NCI-H1048 (cell line): ENCODE results near the gene TMCC1.
"Not testable (repeated sequence)": the region's sequence is repeated elsewhere in the genome, so short reads cannot be mapped to it uniquely, and the experiment has no call there.

Experiments
- DNase-seq: peaks from one replicate; lab custom pipeline; 2025; lab: John Stamatoyannopoulos, UW

The TMCC1 gene

DNA sequence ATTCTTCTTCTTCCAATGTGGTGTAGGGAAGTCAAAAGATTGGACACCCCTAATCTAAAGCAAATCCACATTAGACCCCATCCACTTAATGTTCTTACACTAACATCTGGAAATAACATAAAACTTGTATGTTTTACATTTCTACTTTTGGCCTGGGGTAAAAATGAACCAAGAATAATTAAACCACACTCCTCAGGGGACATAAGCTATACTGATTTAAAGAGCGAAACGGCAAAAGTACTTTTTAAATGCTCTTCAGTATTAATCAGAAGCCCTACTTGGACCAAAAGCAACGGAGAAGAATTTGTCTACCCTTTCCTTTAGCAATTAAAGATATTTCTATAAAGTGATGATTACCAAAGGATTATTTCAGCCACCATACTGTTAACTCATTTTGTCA is 123.9 kb downstream of the TMCC1 start:
- no peak for DNase-seq

DNA sequence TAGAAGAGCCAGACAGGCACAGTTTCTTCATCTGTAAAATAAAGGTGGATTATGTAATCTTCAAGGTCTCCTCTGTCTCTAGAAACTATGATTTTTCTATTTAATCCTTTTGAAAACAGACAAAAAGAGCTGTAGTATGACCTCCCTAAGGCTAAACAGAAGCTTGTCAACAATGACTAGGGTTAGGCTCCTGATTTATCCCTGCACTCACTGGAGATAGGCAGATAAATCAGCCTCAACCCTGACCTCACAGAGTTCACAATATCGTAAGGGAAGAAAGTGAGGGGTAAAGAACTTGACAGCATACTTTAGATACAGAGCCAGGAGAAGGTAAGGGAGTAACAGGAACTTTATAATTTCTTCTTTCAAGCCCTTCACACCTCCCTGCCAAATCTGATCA is 124.8 kb downstream of the TMCC1 start:
- DNase-seq = no peak

DNA sequence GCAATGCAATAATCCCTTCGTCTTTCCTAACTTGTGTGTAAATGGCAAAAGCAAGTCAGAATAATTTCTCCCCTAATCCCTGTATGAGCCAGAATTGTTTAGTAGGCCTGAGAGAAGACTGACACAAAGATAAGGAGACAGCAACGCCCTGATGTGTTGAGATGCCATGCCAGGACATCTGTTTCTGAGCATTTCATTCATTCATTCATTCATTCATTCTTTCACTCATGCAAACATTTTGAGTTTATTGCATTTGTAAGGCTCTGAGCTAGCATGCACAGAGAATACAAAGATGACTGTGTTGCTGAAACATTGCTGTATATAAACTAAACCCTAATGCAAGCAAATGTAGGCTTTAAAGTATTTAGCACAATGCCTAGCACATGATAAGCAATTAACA is 127.4 kb downstream of the TMCC1 start:
- no peak for DNase-seq

GRCh38 chr3:129764090-129764489 is 129.4 kb downstream of the TMCC1 start:
- DNase-seq = no peak

DNA sequence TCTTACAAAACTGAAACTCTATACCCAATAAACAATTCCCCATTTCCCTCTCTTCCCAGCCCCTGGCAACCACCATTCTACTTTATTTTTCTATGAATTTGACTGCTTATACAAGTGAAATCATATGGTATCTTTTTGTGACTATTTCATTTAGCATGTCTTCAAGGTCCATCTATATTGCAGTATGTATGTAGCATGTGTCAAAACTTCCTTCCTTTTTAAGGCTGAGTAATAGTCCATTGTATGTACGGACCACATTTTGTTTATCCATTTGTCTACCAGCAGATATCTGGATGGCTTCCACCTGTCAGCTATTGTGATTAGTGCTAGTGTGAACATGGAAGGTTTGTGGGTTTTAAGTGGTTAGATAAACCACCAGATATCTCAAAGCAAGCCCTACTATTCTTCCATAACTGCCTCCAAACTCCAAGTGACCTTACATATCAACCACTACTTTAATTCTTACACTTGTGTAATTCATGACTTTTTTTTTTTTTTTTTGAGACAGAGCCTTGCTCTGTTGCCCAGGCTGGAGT is 134.7 kb downstream of the TMCC1 start:
- no peak for DNase-seq

- no peak for DNase-seq
Observed at GRCh38 chr3:129758306-129758705, 135.2 kb downstream of the TMCC1 start.

GRCh38 chr3:129756871-129757270 is 136.6 kb downstream of the TMCC1 start:
- DNase-seq = no peak

DNA sequence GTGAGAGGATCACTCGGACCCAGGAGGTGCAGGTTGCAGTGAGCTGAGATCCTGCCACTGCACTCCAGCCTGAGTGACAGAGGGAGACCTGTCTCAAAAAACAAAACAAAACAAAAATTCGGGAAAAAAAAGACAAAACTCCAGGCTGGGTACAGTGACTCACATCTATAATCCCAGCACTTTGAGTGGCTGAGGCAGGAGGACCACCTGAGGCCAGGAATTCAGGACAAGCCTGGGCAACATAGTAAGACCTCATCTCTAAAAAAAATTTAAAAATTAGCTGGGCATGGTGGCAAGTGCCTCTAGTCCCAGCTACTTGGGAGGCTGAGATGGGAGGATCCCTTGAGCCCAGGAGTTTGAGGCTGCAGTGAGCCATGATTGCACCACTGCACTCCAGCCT is 142.4 kb downstream of the TMCC1 start:
- not testable (repeated sequence) for DNase-seq

DNA sequence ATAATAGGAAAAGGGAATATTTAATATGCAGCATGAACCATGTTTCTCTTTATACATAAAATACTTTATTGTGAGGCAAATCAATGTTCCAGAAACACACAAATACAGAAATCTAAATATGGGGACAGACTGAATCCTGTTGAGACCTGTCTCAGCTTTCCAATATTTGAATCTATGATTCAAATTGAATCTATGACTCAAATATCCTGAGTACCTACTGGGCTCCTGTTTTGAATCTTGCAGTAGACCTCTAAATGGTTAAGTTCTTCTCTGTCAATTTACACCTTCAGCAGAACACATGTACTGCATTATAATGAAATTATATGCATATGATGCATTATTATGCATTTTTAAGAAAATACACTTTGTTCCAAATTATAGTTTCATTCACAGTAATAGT is 143.8 kb downstream of the TMCC1 start:
- no peak for DNase-seq

DNA sequence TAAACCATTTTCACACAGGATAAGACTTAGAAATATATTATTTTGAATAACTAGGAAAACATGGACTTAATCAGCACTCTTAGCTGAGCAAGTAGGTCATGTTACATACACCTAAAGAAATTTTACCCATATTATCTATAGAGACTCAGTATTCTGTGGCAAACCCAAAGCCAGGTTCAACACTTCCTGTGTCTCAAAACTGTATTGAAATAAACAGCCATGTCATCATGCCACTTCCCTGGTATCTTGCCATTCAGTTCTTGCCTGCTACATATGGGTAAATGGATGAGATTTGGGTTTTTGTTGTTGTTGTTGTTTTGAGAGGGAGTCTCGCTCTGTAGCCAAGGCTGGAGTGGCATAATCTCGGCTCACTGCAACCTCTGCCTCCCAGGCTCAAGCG is 145.5 kb downstream of the TMCC1 start:
- DNase-seq = no peak

DNA sequence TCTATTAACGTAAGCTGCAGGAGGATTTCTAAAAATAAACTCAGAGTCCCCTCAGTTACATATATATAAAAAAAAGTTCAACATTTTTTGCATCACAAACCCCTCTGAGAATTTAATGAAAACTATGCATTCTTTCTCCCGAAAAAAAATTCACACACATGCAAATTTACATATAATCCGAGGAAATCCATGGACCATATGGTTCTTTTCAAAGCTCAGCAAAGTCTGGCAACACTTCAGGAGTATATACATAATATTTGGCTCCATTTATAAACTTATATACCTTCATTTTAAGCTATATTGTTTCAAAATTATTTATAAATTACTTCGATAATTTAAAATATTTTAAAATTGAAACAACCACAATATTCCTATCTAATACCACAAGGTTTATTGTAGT is 146.4 kb downstream of the TMCC1 start:
- DNase-seq = no peak

DNA sequence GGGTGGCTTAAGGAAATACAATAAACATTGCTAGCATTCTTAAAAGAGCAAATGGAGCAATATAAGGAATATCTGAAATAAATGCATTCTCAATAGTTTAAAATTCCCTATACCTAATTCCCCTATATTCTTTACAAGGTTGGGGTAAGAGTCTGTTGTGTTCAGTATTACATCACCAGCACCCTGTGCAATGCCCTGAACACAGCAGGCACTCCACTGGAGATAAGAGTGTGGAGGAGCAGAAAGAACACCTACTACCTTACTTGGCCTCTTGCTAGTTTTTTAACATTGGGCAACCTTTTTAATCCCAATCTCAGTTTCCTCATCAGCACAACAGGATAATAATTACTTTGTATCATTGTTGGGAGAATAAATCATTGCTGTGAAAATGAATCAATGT is 146.9 kb downstream of the TMCC1 start:
- DNase-seq = no peak

DNA sequence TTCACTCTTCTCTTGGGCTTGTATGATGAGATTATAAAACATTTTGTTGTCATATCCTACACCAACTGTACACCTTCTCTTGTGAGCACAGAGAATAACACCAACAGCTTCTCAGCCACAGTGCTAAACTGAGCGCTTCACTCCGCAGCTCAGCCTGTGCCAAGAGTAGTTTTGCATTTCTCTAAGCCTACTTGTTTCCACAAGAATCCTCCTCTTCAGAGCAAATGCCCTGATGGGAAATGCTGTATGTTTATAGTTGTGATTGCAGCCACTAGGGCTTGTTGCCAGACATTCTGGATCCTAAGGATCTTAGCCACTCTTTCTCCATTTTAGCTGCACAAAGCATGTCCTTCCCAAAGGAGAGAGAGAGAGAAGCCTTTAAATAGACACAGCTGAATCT is 148.3 kb downstream of the TMCC1 start:
- peak; percentile 14 for DNase-seq

DNA sequence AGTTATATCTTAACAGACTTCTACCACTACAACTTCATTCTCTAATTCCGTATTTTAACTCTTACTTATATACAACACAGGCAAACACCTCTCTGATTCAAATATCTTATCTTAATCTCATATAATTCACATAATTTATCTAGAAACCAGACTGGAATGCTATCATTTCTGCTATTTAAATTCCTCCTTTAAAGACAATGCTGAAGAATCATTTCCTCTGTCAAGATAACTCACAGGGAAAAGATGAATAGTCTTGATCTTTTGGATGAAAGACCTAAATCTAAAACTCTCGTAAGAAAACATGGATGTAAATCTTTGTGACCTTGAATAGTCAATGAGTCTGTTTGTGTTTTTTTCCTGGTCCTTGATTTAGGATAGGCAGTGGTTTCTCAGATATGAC is 151.7 kb downstream of the TMCC1 start:
- no peak for DNase-seq

DNA sequence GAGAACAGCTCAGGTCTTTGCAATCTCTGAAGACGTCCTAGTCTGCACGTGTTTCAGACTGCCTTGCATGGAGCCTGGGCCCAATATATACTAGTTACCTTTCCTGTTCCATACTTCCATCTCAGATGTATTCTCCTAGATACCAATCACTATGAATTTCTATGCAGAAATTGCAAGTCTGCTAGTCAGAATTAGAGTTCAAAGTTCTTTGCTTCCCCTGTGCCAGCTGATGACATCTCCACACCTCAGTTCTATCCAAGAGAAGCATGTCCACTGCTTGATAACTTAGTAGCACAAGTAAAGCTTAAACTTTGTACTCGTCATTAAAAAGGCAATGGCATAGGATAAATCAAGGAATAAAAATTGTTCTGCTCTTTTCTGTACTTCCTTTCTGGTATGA is 153.4 kb downstream of the TMCC1 start:
- DNase-seq = no peak

- no peak for DNase-seq
Observed at GRCh38 chr3:129739634-129740033, 153.9 kb downstream of the TMCC1 start.

DNA sequence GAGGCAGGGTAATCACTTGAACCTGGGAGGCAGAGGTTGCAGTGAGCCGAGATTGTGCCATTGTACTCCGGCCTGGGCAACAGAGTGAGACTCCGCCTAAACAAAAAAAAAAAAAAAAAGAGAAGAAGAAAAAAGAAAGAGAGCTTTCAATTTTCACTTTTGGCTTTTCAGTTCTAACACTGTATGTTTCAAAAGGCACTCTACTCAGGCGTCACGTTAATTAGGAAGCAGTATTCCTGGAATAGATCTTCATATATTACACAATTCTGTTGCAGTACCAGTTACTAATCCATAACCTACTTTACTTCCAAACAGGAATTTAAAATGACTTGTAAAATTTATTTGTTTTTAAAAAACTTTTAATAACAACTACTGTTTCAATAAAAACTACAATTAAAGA is 155.3 kb downstream of the TMCC1 start:
- no peak for DNase-seq

GRCh38 chr3:129736070-129736469 is 157.4 kb downstream of the TMCC1 start:
- DNase-seq = no peak

DNA sequence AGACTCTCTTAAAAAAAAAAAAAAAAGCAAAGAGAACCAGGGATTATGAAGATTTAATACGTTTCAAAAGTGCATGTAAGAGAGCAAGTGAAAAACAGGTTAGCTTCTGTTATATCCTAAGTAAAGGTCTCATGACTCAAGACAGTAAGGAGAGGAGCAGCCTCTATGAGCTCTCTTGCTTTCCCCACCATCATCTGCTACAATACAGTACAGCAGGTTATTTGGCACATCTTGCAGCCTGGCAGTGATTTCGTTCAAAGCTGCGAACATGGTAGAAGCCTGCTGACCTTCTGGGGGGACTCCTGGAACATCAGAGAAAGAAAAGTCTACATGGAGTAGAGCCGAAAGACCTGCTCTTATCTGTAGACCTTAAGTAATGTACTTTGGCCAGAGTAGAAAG is 157.9 kb downstream of the TMCC1 start:
- DNase-seq = no peak

DNA sequence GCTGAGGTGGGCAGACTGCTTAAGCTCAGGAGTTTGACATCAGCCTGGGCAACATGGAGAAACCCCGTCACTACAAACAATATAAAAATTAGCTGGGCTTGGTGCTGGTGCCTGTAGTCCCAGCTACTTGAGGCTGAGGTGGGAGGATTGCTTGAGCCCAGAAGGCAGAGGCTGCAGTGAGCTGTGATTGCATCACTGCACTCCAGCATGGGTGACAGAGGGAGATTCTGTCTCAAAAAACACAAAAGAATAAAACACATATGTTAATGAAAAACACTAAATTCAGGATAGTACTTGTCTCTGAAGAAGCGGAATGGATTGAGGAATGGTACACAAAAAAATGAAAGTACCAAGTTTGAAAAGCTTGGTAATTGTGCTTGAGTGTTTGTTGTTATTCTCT is 159.1 kb downstream of the TMCC1 start:
- DNase-seq = no peak

DNA sequence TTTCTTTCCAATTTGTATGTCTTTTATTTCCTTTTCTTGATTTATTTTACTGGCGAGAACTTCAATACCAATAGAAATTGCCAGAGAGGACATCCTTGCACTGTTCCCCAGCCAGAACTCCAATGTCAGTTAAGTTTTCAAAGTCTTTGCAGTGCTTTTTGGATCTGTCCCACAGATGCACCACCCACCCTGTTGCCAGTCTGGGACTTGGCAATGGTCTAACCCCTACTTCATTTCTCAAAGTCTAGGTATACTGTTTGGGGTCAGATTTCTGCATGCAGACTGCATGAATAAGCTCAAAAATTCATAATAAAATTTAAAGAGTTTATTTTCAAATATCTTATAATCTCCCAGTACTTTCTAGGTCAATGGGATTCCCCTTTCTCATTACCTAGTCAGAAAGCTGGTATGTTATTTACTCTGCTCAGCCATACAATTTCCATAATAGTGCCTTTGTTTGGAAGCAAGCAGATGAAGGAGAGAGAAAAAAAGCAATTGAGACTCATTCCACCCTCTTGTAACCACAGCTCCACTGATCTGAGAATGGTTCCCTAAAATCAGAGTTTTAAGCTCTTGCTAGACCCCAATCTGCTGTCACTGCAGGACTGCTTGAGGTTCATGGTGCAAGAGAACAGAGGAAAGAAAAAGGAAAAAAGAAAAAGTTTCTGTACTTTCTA is 161.2 kb downstream of the TMCC1 start:
- DNase-seq = no peak

- DNase-seq = no peak
Observed at GRCh38 chr3:129727707-129728106, 165.8 kb downstream of the TMCC1 start.

DNA sequence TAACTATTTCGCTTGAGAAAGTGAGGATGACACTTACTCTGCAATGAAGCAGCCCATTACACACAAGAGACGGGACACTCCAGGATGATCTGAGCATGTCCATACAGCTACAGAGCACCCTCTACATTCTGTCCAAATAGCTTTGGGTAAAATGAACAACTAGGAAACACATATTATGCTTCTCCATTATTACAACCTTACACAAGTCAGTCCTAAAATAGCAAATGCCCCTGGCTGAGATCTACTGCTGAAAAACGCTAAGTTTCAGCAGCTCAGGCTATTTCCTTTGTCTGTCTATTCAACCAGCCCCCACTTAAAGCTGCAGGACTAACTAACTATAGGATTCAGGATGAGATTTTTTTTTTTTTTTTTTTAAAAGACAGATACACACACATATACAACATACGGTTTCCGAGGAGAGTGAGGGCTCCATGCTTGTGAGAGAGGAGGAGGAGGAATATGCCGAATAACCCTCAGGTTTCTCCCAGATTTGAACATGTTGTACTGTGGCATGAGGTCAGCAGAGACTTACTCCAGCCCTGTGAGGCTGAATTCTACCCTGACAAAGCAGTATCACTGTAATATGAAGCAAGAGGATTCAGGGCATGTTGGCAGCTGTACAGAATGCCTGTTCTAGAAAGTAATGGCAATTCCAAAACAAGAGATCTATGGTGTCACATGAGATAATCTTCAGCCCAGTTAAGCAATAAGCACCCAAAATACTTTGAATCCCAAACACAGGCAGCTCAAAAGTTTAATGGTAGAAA is 169.8 kb downstream of the TMCC1 start:
- no peak for DNase-seq

- no peak for DNase-seq
Observed at GRCh38 chr3:129722527-129722926, 171.0 kb downstream of the TMCC1 start.
